RWPE1 (cell line): Measurements from ENCODE around the gene RAD52.

Source experiments
- CTCF ChIA-PET: fragments of 350-600 bp; sonication (Branson Sonifier 250); formaldehyde crosslinking; extraction: SDS; loops from one replicate; lab custom pipeline; 2021; lab: Yijun Ruan, JAX
- POLR2A ChIA-PET: fragments of 400-600 bp; formaldehyde crosslinking; extraction: SDS; loops from one replicate; lab custom pipeline; 2020; ENCODE audit warnings: antibody characterized with exemption; ENCODE audit not compliant: low non-redundant PET; lab: Yijun Ruan, JAX
- DNase-seq: peaks from one replicate; pipeline ENCODE4 v3.0.0; 2012; ENCODE audit warnings: low spot score
- H3K27ac ChIP-seq: fragments of 450-650 bp; 2 replicates; pipeline ENCODE4 v1.5.1; 2017
- CTCF ChIP-seq: fragments of 450-650 bp; conservative IDR thresholded peaks from 2 replicates; pipeline ENCODE4 v1.5.1; 2017; ENCODE audit warnings: low read depth, mild to moderate bottlenecking

RAD52 gene

GRCh38 chr12:865614-866013 is 83.9 kb downstream of the RAD52 start:
- ChIA-PET CTCF (interaction anchor here (1.0 kb wide), 1 partner anchor 14 kb away, joined by 3 read pairs; no protein-coding TSS in a partner anchor), POLR2A (no interaction called here)
- no peak overlapping the region for H3K27ac ChIP-seq
- DNase-seq: no peak
- no peak for TF ChIP-seq CTCF

- CTCF ChIA-PET: no interaction called here
These were observed 86.2 kb downstream of the RAD52 start for GRCh38 chr12:863285-863684.

GRCh38 chr12:862303-862911 is 87.1 kb downstream of the RAD52 start:
- POLR2A ChIA-PET: no interaction called here
- CTCF ChIA-PET: no interaction called here
- TF ChIP-seq CTCF: no peak
- H3K27ac ChIP-seq: no peak overlapping the region
- no peak for DNase-seq

More at GRCh38 chr12:863285-863684, 86.2 kb downstream of the RAD52 start:
- TF ChIP-seq CTCF: no peak
- POLR2A ChIA-PET: no interaction called here
- no peak overlapping the region for H3K27ac ChIP-seq
- DNase-seq: no peak
